SHP77 treated with DMSO at 0.1 percent for 48 hours (cell line): ENCODE results near the gene SYNPO.

Source experiments
- DNase-seq: peaks from one replicate; lab custom pipeline; 2025; lab: John Stamatoyannopoulos, UW

The SYNPO gene

DNA sequence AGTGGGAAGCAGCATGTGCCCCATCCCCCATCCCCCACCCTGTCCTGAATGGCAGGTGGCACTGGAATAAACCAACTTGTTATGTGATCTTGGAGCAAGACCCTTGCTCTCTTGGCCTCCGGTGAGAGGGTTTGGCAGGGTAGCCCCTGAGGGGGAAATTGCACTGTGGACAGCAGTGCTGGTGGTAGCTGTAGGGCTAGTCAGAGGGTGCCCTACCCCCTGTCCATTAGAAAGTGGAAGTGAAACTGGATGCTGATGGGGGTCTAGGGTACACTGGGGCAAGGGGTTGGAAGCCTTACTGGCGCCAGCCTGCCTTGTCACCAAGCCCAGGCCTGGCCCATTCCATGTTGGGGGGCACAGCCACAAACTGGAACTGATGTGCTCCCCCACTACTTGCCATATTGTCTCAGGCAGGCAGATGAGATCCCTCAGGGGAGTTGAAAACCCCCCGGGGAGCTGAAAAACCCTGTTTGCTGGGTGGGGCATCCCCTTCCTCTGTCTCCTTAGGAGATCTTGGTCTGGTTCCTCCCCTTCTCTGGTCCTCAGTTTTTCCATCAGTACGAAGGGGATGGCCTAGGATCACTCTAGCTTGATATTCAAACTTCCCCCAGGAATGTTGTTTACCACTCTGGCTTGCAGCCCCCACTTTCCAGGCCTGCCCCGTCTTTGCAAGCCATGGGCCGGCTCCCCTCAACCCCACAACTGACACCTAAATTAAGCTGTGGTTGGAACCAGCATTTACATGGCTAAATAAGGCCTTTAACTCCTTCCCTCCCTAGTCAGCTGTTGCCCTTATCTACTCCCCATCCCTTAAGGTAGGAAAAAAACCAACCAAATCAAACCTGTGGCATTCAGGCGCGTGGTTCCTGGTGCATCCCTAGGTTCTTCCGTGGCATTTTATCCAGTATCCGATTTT, 14.4 kb upstream of the SYNPO start:
- DNase-seq: no peak

GRCh38 chr5:150626853-150627276, 13.6 kb upstream of the SYNPO start:
- DNase-seq: no peak

- no peak for DNase-seq
Observed at GRCh38 chr5:150627731-150628545, 12.5 kb upstream of the SYNPO start.

GRCh38 chr5:150628936-150629485, 11.4 kb upstream of the SYNPO start:
- DNase-seq: no peak

DNA sequence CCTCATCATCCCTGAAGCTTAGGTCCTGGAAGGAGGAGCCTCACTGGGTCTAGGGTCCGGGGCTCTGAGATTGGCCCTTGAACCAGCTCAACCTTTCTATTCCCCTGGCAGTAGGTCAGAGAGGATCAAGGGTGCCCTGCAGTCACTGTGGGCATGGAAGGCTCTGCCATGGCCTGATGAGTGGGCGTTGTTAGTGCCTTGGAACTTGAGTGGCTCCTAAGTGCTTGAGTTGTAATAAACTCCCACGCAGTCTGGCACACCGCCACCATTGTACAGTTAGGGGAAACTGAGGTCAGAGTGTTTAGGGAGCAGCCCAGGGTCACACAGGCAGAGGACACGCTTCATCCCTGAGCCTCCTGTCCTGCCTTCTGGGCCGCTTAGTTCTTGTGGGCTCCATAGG, 10.4 kb upstream of the SYNPO start:
- DNase-seq: no peak

- DNase-seq: no peak
Observed at GRCh38 chr5:150630461-150631325, 9.8 kb upstream of the SYNPO start.

DNA sequence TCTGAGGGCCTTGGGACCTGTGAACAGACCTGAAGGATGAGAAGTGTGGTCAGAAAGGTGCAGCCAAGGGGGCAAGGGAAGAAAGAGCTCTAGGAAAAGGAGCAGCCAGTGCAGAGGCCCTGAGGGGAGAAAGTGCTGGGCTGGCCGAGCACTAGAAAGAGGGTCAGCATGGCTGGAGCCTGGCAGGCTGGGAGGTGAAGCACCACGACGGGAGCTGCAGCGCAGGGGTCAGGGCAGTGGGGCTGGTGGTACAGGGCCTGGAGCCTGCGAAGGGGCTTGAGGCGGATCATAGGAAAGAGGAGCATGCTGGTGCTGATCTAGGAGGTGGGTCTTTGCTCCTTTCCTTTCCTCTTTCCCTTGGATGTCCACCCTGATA, 9.1 kb upstream of the SYNPO start:
- no peak for DNase-seq

DNA sequence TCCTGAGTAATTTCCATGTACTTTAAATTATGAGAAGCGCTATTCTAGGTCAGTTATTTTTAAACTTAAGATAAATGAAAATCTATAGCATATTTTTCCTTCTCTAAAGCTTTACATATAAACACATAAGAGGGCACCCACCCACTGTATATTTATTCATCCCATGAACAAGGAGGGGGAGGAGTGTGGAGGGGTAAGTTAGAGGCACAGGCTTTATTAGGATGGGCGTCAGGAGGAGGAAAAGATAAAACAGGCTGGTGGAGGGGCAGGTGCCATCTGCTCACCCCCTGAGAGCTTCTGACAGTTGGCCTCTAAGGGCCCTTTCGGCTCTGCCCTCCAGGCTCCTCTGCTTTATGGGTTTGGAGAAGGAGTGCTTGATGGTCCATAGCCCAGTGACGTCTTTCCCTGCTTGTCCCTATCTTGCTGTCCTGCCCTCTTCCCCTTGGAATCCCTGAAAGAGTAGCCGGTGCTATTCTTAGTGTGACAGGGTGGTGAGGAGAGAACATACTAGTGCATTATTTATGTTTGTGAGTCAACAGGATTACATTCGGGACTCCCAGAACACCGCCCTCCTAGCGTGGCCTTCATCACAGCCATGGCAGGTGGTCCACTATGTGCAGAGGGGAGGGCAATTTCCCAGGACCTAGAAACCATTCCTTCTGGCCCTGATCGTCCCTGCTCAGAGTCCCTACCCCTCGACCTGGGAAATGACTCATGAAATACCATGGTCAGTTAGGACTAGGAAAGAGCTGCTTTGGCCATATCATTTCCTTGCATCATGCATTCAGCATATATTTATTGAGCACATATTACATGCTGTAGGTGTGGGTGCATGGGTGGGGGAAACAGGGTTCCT, 7.9 kb upstream of the SYNPO start:
- no peak for DNase-seq

GRCh38 chr5:150633429-150633828, 7.0 kb upstream of the SYNPO start:
- no peak for DNase-seq

DNA sequence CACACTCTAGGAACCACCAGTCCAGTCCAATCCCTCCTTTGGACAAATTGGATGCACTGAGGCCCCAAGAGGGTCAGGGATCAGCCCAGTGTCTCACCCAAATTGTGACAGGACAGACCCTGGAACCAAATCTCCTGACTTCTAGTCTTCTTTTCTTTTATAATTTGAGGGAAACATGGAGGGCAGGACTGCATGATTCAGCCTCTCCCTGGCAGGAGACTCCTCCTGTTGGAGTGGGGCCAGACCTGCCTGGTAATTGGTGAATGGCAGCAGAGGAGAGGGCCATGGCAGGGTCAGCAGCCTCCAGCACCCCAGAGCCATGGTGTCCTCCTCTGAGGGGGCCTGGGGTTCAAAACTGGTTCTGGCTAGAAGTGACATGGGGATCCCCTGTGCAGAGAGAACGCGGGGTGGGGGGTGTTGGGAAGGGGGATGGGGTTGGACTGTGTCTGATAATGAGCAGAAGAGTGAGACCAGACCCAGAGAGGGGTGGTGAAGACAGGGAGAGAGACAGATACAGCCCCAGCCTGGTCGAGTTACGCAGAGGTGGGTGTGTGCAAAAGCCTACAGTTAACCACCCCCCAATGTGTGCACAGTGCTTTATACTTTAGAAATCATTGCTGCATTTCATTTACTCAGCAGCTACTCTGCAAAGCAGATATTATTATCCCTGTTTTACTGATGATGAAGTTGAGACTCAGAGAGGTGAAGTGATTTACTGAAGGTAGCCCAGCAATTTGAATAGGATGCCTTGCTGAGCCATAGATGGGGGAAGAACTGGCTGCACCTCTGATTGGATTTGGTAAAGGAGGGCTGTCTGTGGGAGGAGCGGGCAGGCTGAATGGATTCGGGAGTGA, 3.8 kb upstream of the SYNPO start:
- DNase-seq: no peak

DNA sequence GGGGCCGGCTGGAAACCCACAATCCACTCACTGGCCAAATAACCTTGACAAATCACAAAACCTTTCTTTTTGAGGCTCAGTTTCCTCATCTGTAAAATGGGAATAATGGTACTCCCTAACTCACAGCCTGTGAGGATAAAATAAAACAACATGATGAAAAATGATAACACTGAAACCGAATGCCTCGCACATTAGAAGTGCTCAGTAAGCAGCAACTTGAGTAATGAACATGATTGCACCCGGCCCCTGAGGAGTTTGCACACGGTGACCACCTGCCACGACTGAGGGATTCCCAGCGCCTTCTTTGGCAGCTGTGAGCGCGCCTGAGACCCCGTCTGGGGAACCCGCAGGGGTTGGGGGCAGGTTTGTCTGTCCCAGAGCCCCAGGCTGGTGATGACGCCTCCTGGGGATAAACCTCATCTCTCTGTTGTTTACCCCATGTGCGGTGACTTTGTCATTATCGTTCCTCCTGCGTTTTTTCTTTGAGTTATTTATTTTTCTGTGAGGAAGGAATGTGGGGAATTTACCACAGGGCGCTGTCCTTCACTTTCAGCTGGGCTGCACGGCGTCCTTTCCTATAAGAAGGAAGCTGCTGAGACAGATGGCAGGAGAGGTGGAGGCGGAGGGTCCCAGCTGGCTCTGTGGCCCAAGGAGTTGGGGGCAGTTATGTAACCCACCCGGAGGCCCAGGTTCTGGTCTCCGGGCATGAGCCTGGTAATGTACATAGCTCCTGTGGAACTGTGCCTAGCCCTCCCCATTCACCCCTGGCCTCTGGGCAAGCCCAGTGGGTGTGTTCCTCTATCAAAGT, 3.0 kb upstream of the SYNPO start:
- DNase-seq: no peak

DNA sequence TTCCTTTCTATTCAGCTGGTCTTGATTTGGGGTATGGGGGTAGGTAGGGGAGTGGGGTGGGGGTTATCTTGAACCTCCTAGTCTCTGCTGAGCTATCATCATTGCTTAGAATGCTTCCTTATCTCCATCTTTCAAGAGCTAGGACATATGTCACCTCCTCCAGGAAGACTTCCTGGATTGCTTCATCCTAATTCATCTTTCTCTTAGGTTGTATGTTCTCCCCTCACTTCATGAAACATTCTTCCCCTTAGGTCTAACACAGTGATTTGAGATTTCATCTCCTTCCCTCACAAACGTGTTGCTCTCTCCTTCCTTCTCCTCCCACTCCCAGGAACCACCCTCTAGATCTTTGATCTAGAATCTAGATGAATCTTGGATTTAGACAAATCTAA, 2.4 kb upstream of the SYNPO start:
- no peak for DNase-seq

DNA sequence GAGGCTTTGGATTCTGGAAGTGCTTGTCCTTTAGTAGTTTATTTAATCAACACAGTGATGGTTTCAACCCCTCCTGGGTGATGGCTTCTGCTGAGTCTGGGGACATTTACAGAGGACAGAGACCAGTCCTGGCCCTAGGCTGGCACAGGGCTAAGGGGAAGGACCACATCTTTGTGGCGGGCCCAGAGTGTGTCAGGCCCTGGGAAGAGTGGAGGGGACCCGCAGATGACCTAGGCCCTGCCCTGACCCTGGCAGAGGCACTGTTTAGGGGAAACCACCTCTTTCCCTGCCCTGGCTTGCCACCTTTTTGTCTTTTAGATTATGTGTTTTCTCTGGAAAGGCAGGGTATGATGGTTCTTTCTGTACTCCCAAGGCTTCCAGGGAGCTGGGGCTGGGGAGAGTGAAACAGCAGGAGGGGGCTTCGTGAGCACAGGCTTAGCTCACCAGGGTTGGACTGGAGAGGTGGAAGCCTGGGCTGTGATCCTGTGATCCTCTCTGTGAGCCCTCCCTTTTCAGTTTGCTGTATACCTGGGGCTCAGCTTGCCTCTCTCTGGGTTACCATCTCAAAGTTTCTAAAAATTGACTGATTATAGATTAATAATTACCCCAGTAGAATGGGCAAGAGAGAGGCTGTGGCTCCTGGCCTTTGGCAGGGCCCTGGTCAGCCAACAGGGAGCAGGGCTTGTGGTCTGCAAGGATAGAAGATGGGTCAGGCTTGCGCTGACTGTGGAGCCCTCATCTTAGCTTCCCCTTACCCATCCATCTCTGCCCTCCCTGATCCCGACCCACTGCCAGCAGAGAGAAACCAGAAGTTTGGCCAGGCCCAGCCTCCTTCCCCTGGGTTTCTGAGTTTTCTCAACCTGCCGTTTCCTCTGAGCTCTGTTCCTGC, 1.7 kb upstream of the SYNPO start:
- no peak for DNase-seq

GRCh38 chr5:150639377-150639692, 1.1 kb upstream of the SYNPO start:
- DNase-seq: no peak

- no peak for DNase-seq
Observed at GRCh38 chr5:150639751-150640150, 709 bp upstream of the SYNPO start.

DNA sequence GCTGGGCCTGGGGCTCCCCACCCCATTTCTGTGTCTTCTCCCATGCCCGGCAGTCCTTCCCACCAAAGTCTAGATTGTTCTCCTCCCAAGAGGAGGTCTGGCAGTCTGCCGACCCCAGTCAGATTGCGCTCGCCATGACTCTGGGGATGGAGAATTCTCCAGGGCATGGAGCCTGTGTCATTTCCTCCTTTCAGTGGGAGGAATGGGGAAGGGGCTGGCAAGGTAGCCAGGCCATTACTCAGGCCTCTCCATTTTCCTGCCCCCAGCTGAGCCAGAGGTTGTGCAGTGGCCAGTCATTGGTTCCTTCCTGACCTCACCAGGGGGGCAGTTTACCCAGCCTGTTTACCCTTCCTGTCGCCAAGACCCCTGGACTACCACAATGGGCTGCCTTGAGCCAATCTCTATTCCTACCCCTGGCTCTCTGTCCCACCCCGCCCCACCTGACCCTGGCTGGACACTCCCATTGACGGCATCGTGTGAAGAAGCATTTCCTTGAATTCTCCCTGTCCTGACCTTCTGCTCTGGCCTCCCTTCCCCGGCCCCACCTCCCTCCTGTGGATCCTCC, 628 bp downstream of the SYNPO start:
- DNase-seq: no peak

DNA sequence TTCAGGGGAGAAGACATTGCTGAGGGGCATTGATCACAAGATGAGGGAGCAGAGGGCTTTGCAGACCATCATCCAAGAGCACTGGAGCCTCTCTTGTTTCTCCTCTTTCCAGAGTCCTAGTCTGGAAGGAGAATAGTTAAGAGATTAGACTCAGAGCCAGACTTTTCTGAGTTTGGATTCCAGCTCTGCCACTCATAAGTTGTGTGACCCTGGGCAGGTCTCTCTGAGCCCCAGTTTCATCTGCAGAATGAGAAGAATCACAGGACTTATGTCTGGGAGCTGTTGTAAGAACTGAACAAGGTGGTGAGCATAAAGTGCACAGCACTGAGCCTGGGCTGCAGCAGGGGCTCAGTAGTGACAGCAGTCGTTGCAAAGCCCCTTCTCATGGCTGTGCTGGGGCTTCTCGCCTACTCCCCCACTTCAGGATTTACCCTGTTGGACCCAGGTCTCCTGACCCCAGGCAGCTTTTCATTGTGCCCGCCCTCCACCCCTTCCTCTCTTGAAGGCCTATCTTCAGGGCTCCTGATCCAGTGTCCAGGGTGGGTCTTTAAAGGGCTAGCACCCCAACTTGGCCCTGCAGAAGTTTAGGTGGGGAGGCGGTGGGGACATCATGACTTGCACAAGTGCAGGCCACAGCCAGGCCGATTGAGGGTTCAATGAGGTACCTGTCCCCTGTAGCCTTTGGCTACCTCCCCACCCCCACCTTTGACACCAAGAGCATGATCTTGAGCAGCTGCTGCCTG, 1.5 kb downstream of the SYNPO start:
- DNase-seq: no peak
